Tibial artery (tissue), 4 donors: ENCODE data around the gene COL27A1.
"Not testable (repeated sequence)": the region's sequence is repeated elsewhere in the genome, so short reads cannot be mapped to it uniquely, and the experiment has no call there.

Source experiments
- DNase-seq, 2 donors: peaks; one replicate each; pipeline ENCODE4 v3.0.0-alpha.2; 2019
- H3K27ac ChIP-seq, 2 donors: fragments of 200-600 bp; sonication (generic) in 1 of 2; 1 replicate in 1 of 2; 2 replicates in 1 of 2; pipeline ENCODE4 v1.5.1; 2018 to 2019; ENCODE audit warnings: mild to moderate bottlenecking in 1 of 2
- H3K27me3 ChIP-seq, 2 donors: fragments of 200-600 bp; sonication (generic) in 1 of 2; one replicate each; pipeline versions ENCODE4 v1.5.1 to v1.6.0; 2016 to 2019
- H3K36me3 ChIP-seq, 3 donors: fragments of 200-600 bp; sonication (generic) in 2 of 3; one replicate each; pipeline ENCODE4 v1.5.1; 2016 to 2019; ENCODE audit warnings: mild to moderate bottlenecking in 2 of 3
- H3K4me1 ChIP-seq, 4 donors: fragments of 200-600 bp; sonication (generic) in 2 of 4; 1 replicate in 3 of 4; 2 replicates in 1 of 4; pipeline ENCODE4 v1.5.1; 2016 to 2019
- H3K4me3 ChIP-seq, 2 donors: fragments of 200-600 bp; sonication (generic) in 1 of 2; 1 replicate in 1 of 2; 2 replicates in 1 of 2; pipeline ENCODE4 v1.5.1; 2018 to 2019; ENCODE audit warnings: mild to moderate bottlenecking in 2 of 2
- H3K9me3 ChIP-seq, 3 donors: fragments of 200-600 bp; sonication (generic) in 1 of 3; one replicate each; pipeline ENCODE4 v1.5.1; 2016 to 2019
- intact Hi-C: fragments of 100-400 bp; cut with DNase I; formaldehyde crosslinking; loops from one replicate; pipeline ENCODE4 v1.15.0; 2023; ENCODE audit warnings: low total_unique reads
- TF ChIP-seq, protein P1 (sequence below), 2 experiments: fragments of 200-600 bp in 1 of 2; fragments of 450-650 bp in 1 of 2; IDR thresholded peaks; one replicate each; pipeline ENCODE4 v1.5.1; 2017 to 2019; ENCODE audit warnings: antibody characterized with exemption in 2 of 2, mild to moderate bottlenecking in 1 of 2, moderate library complexity in 1 of 2

COL27A1 gene

DNA sequence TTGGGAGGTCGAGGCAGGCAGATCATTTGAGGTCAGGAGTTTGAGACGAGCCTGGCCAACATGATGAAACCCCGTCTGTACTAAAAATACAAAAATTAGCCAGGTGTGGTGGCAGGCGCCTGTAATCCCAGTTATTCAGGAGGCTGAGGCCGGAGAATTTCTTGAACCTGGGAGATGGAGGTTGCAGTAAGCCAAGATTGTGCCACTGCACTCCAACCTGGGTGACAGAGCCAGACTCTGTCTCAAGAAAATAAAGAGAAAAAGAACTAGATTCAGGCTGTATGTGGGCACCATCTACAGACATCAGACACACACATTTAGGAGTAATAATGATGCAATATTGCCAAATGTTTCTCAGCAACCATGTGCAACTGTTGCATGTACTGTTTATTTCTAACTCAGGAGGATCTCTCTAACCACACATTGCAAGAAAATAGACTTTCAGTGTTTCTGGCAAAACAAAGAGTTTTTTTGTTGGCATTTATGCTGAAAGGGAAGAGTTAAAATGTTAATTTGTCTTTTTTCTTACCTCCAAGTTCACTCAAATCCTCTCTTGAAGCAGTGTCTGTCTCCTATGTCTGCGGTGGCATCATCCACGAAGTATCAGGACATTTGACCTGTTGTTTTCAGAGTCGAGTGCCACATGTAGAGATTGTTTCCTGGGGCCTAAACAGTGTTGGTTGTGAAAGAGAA lies 162.5 kb downstream of the COL27A1 start:
- no peaks in the 10 kb centered on the region for H3K9me3 ChIP-seq
- no peaks in the 10 kb centered on the region for H3K4me1 ChIP-seq
- no peak overlapping the region for H3K4me3 ChIP-seq
- H3K36me3 ChIP-seq: no peaks in the 10 kb centered on the region
- intact Hi-C loops: no loop called here
- TF ChIP-seq, protein P1, sequence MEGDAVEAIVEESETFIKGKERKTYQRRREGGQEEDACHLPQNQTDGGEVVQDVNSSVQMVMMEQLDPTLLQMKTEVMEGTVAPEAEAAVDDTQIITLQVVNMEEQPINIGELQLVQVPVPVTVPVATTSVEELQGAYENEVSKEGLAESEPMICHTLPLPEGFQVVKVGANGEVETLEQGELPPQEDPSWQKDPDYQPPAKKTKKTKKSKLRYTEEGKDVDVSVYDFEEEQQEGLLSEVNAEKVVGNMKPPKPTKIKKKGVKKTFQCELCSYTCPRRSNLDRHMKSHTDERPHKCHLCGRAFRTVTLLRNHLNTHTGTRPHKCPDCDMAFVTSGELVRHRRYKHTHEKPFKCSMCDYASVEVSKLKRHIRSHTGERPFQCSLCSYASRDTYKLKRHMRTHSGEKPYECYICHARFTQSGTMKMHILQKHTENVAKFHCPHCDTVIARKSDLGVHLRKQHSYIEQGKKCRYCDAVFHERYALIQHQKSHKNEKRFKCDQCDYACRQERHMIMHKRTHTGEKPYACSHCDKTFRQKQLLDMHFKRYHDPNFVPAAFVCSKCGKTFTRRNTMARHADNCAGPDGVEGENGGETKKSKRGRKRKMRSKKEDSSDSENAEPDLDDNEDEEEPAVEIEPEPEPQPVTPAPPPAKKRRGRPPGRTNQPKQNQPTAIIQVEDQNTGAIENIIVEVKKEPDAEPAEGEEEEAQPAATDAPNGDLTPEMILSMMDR (IDR thresholded peaks at IDR 0.05): no peak
- no peak overlapping the region for H3K27ac ChIP-seq
- no peak for DNase-seq
- peaks cover 0 to 8% of the 10 kb centered on the region in 2 donors for H3K27me3 ChIP-seq

DNA sequence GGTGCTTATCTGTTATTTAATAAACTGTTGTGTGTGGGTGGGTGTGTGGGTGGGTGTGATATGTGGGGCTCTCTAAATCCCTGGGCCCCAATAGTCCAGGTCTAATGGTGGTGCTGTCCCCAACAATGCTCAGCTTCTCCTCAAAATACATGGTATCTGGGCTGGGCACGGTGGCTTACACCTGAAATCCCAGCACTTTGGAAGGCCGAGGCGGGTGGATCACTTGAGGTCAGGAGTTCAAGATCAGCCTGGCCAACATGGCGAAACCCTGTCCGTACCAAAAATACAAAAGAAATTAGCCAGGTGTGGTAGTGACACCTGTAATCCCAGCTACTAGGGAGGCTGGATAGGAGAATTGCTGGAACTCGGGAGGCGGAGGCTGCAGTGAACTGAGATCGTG lies 163.1 kb downstream of the COL27A1 start:
- intact Hi-C loops: no loop called here
- H3K4me1 ChIP-seq: no peaks in the 10 kb centered on the region
- H3K9me3 ChIP-seq: no peaks in the 10 kb centered on the region
- peak in 1 of 2 donors; percentile 21 for DNase-seq
- TF ChIP-seq, protein P1 (IDR thresholded peaks at IDR 0.05): no peak
- peaks cover 0 to 8% of the 10 kb centered on the region in 2 donors for H3K27me3 ChIP-seq
- H3K4me3 ChIP-seq: no peak overlapping the region
- H3K27ac ChIP-seq: no peak overlapping the region
- H3K36me3 ChIP-seq: no peaks in the 10 kb centered on the region

DNA sequence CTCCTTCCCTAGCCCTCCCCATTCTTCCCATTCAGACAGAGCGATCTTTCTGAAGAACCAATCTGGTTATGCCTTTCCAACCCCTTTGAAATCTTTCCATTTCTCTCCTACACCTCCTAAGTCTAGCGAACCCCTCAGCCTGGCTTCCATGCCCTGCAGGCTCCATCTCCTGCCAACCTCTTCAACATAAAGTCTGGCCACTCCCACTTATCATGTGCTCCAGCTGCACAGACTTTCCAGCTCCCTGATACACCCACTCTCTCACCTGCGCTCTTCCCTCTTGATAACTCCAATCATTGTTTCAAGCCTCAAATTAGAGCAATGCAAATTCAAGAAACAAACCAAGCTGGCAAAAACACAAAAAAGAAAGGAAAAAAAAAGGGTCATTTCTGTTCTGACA lies 163.8 kb downstream of the COL27A1 start:
- Histone ChIP-seq H3K9me3 (no peaks in the 10 kb centered on the region), H3K36me3 (no peaks in the 10 kb centered on the region), H3K27ac (no peak overlapping the region), H3K4me3 (no peak overlapping the region), H3K4me1 (no peaks in the 10 kb centered on the region), H3K27me3 (peaks cover 0 to 11% of the 10 kb centered on the region in 2 donors)
- intact Hi-C loops: no loop called here
- TF ChIP-seq, protein P1 (IDR thresholded peaks at IDR 0.05): no peak
- no peak for DNase-seq

DNA sequence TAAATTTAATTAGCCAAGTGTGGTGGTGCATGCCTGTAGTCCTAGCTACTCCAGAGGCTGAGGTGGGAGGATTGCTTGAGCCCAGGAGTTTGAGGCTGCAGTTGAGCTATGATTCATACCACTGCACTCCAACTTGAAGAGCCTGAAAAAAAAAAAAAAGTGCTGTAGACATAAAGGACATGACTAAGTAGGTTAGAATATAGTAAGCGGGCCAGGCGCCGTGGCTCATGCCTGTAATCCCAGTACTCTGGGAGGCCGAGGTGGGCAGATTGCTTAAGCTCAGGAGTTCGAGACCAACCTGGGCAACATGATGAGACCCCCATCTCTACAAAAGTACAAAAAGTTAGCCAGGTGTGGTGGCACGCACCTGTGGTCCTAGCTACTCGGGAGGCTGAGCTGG lies 165.4 kb downstream of the COL27A1 start:
- intact Hi-C loops, H3K36me3 ChIP-seq, DNase-seq, H3K9me3 ChIP-seq, H3K27ac ChIP-seq, H3K4me3 ChIP-seq, H3K4me1 ChIP-seq: not testable (repeated sequence)
- H3K27me3 ChIP-seq: peaks cover 0 to 11% of the 10 kb centered on the region in 2 donors

DNA sequence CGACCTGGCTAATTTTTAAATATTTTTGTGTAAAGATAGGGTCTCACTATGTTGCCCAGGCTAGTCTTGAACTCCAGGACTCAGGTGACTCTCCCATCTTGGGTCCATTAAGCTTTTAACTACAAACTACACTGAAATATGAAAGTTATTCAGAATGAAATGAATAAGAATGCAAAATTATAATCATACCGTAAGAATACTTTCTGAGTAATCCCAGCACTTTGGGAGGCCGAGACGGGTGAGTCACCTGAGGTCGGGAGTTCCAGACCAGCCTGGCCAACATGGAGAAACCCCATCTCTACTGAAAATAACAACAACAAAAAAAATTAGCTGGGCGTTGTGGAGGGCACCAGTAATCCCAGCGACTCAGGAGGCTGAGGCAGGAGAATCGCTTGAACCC lies 166.4 kb downstream of the COL27A1 start:
- Histone ChIP-seq H3K4me1 (no peaks in the 10 kb centered on the region), H3K36me3 (no peaks in the 10 kb centered on the region), H3K9me3 (no peaks in the 10 kb centered on the region), H3K27ac (no peak overlapping the region), H3K27me3 (peaks cover 0 to 11% of the 10 kb centered on the region in 2 donors), H3K4me3 (no peak overlapping the region)
- intact Hi-C loops: no loop called here
- TF ChIP-seq, protein P1 (IDR thresholded peaks at IDR 0.05): no peak
- DNase-seq: peak in 1 of 2 donors; percentile 15

DNA sequence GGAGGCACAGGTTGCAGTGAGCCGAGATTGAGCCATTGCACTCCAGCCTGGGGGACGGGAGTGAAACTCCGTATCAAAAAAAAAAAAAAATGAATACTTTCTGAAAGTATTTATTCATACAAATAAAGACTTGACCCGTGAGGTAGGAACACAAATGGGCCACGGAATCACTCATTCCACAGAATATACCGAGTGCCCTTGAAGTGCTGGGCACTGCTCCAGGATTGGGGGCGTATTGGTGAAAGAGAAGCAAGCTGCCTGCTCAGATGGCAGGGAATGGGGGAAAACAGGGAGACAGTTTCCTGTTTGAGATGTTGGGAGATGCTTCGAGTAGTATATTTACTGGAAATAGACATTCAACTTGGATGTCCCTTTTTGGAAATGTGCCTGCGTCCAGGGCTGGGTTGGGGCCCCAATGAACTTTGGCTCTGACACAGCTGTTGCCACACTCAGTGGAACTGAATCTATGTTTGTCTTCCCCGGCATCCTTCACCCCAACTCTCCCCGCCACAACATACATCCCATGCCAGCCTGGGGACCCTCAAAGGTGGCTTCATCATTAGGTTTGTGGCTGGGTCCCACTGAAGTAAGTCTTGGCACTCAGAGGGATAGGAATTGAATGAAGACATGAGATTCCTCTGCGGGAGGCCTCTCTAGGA lies 167.0 kb downstream of the COL27A1 start:
- peak in 1 of 2 donors; percentile 34 for DNase-seq
- H3K4me1 ChIP-seq, H3K9me3 ChIP-seq, intact Hi-C loops, H3K36me3 ChIP-seq, H3K27ac ChIP-seq, H3K4me3 ChIP-seq: not testable (repeated sequence)
- peaks cover 0 to 11% of the 10 kb centered on the region in 2 donors for H3K27me3 ChIP-seq

DNA sequence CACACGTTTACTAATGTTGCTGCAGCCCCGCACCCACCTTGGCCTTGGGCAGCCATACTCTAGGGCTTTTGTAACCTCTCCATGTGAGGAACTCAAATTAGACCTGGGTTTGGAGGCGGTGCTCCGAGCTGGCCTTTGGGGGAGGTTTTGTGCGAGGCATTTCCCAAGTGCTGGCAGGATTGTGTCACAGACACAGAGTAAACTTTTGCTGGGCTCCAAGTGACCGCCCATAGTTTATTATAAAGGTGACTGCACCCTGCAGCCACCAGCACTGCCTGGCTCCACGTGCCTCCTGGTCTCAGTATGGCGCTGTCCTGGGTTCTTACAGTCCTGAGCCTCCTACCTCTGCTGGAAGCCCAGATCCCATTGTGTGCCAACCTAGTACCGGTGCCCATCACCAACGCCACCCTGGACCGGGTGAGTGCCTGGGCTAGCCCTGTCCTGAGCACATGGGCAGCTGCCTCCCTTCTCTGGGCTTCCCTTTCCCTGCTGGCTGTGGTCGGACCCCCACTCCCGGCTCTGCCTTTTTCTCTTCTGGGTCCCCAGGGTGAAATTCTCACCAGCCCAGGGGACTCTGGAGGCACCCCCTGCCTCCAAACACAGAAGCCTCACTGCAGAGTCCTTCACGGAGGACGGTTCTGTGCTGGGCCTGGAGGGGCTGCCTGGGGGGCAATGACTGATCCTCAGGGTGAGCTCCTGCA lies 167.6 kb downstream of the COL27A1 start, which contains the start of gene ORM1:
ORM1 (plus strand) TSS at position 268 of the 701 bp plus-strand sequence; CDS start at position 304, 36 bp downstream.
- peak in 1 of 2 donors; percentile 11 for DNase-seq
- intact Hi-C loops, H3K27ac ChIP-seq: not testable (repeated sequence)

DNA sequence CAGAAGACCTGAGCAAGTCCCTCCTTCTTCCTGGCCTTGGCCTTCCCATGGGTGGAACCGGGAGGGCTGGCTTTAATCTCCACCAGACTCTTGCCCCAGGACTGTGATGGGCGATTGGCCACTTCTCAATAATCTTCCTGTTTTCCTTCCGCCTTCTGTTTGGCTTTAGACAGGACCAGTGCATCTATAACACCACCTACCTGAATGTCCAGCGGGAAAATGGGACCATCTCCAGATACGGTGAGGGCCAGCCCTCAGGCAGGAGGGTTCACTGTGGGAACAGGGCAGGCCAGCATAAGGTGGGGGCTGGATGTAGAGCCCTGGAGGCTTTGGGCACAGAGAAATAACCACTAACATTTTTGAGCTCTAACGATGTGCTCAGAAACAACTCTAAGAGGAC lies 168.5 kb downstream of the COL27A1 start:
- H3K4me1 ChIP-seq, intact Hi-C loops, H3K4me3 ChIP-seq, H3K27ac ChIP-seq, H3K36me3 ChIP-seq, H3K9me3 ChIP-seq, DNase-seq: not testable (repeated sequence)
- H3K27me3 ChIP-seq: peaks cover 0 to 23% of the 10 kb centered on the region in 2 donors

More for the DNA sequence above, 167.6 kb downstream of the COL27A1 start, which contains the start of gene ORM1:
- not testable (repeated sequence) for H3K36me3 ChIP-seq, H3K4me1 ChIP-seq, H3K9me3 ChIP-seq, H3K4me3 ChIP-seq
- H3K27me3 ChIP-seq: peaks cover 0 to 14% of the 10 kb centered on the region in 2 donors
